HG02763 (cell line): ENCODE data around the gene NEURL1B.

Source experiments
- ATAC-seq: cut with Tn5 transposase; IDR thresholded peaks from one replicate; pipeline ENCODE4 v1.9.1; 2021; ENCODE audit warnings: mild to moderate bottlenecking, moderate library complexity; ENCODE audit not compliant: unreplicated experiment

Gene NEURL1B

DNA sequence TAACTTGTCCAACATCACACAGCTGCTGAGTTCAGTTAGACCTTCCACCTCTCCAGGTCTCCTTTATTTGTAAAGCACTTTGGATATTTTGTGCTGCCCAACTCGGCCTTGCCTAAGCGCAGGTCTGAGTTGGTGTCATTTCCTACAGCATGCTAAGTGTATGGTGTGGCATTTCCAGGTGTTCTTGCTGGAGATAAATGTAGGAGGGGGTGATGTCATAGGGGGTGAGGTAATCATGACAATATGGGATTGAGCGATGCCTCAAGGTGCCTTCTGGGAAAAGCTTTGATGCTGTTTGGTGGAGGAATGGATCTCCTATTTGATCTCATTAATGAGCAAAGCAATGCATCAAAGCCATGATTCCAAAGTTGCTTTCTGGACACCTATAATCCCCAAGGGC is 32.3 kb upstream of the NEURL1B start:
- ATAC-seq = no peak

DNA sequence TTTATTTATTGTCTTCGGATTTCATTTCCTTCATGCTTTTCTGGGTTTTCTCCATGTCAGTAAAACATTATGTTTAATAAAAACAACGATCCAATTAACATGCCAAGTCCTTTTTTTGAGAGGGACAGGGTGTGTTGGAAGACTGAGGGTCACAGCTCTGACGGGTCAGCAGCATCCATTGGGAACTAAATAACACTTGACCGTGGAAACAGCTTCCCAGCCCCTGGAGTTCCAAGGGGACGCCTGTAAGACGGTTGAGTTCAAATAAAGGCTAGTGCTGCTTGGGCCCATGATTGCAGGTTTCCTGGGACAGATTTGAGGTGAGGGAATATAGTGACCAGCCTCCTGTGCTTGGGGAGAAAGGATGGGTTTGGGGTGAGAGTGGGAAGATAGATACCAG is 30.4 kb upstream of the NEURL1B start:
- no peak for ATAC-seq

- ATAC-seq = no peak
Observed at GRCh38 chr5:172611913-172612312, 29.1 kb upstream of the NEURL1B start.

DNA sequence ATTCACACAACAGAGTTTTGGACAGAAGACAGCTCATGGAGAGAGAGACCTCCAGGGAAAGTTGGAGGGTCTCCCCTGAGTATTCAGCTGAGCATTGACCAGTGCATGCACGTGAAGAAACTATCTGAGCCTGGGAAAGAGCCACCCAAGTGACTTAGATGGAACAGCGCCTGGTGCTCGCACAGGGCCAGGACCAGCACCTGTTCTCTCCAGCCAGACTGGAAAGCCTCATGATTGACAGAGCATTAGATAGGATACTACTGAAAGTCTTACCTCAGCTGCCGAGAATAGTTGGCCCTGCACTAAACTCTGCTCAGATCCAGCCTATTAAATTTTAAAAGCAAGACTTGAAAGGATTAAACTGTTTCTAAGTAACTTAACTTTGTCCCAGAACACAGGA is 28.3 kb upstream of the NEURL1B start:
- no peak for ATAC-seq

GRCh38 chr5:172616136-172616535 is 24.9 kb upstream of the NEURL1B start:
- ATAC-seq = no peak

GRCh38 chr5:172616730-172617129 is 24.3 kb upstream of the NEURL1B start:
- ATAC-seq = no peak

GRCh38 chr5:172617817-172618216 is 23.2 kb upstream of the NEURL1B start:
- ATAC-seq = no peak

- ATAC-seq = no peak
Observed at GRCh38 chr5:172618574-172619365, 22.3 kb upstream of the NEURL1B start.

- ATAC-seq = no peak
Observed at GRCh38 chr5:172620506-172620905, 20.6 kb upstream of the NEURL1B start.

GRCh38 chr5:172622091-172623046 is 18.7 kb upstream of the NEURL1B start:
- ATAC-seq = no peak

- no peak for ATAC-seq
Observed at GRCh38 chr5:172623313-172623980, 17.6 kb upstream of the NEURL1B start.

GRCh38 chr5:172624083-172624995 is 16.7 kb upstream of the NEURL1B start:
- ATAC-seq = no peak

DNA sequence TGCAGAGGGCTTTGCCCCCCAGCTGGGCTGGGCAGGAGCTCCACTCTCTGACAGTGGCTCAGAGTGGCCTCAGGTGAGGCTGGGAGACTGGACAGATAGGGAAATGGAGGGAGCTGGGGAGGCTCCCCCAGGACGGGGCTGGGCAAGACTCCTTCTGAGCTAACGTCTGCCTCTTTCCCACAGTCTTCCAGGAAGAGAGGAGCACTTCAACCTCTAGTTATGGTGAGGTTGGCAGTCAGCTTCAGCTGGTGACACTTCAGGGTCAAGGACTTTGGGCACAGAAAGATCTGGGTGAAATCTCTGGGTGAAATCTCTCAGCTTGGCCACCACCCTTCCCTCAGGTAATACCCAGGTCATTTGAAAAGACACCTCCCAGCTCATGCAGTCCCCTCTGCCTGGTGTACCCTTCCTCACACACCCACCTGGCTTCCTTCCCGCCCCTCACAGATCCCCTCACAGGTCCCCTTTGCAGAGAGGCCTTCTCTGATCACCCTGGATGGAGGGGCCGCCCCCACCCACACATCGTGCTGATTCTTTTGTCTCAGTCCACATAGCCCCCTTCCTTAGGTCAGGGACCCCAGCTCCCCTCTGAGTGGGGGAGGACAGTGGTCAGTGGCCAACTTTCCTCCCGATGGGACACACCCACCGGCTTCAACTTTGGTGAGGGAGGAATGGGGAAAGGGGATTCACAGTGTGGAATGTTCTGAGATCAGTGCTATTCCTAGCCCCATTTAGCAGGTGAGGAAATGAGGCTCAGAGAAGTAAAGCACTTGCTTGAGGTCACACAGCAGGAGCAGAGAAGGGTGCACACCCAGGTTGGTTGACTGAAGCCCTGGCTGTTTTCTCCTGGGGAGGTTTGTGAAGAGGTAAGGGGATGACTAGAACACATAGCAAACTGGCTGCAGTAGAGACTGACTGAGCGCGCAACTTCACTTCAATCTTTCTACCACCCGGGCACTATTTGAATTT is 15.8 kb upstream of the NEURL1B start:
- no peak for ATAC-seq

DNA sequence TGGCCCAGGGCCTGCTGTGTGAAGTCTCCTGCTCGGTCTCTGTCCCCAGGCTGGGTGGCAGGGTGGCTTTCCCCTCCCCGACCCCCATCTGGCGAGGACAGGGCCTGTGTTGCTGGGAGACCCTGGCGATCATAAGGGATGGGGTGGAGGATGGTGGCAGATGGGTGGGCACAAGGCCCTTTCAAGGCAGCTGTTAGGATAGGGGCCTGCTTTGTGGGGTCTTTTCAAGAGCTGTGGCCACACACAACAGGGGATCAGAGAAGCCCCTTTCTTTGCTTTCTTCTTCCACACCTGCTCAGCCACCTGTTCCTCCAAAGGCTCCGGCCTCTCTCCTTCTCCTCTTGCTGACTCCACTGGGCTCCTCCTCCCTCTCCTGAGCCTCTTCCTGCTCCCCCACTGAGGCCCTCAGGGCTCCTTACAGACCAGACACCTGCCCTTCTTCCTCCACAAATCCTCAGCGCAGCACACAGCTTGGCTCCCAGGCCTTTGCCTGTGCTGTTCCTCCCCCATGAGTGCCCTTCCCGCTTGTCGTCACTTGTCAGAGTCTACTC is 15.0 kb upstream of the NEURL1B start:
- ATAC-seq = no peak

DNA sequence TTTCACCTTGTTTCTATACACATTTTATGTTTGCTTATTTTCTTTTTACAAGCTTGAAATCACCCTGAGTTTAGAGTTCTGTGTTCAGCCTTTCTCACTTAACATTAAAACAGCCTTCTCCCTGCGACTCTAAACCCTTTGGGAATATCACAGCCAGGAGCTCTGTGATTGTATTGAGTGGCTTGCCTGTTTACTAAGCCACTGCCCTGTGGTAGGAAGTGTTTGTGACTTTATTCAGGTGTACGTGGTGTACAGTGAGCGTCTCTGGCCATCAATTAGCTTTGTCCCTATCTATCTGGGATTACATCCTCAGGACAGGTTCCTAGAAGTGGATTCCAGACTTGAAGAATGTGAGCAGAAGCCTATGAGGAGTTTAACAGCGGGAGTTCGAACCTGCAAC is 11.0 kb upstream of the NEURL1B start:
- ATAC-seq = no peak

DNA sequence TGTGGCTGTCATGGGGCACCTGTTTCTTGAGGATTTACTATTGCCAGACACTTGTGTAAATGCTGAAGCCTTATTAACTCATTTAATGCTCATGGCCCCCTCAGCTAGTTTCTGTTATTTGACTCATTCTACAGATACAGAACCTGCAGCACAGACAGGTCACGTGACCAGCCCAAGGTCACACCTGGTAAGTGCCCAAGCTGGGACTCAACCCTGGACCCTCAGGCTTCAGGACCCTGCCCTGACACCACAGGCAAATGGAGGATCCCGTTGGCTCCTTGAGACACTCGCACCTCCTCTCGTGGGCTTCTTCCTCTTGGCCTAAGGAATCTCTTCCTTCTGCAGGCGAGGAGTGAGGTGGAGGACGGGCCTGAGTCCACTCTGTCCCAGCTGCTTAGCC is 10.6 kb upstream of the NEURL1B start:
- ATAC-seq = no peak

DNA sequence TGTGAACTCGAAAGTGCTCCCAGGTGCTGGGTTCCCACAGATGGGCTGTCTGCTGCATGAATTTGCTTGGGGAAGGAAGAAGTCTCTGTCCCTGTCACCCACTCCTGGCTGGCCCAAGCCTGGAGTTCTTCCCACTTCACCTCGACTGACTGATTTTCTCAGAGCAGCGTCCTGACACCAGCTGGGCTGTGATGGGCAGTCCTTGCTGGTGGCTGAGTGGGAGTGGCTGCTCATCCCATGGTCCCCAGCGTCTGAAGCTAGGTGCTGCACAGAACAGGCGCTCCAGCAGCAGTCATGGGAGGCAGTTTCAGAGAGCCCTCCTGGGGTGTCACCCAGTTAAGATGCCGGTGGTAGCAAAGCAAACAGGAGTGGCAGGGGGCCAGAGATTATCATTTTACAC is 10.1 kb upstream of the NEURL1B start:
- ATAC-seq = no peak

DNA sequence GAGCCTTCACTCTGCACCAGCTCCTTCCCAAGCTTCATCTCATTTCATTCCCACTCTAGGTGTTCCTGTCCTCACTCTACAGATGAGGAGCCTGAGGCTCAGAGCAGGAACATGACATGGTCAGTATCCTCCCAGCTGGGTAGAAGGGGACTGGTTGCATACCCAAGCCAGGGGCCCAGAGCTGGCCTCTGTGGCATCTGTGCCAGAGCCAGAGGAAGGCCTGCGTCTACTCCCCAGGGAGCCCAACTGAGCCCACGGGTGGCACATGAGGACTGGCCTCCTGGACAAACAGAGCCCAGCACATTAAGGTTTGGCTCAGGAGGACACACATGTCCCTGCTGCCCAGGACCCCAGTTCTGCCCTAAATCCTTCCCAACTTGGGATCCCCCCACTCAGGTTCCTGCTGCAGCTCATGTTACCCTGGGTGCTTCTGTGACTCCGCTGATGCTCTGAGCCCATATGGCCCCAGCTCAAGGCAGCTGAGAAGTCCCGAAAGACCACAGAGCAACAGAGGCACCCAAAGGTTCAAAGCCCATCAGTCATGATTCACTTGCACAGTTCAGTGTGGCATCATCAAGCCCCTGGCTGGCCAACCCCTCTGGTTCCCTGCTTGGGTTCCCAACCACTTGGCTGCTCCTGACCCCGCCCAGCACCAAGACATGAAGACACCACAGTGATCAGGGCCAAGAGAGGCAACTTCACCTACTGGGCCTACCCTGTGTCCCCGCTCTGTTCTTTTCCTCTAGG is 8.5 kb upstream of the NEURL1B start:
- no peak for ATAC-seq
